ENCODE measurements around the gene C16orf95. TPM values are rescaled to one million over a fixed set of nuclear protein-coding genes. Genes with fewer than 3 reads are reported as not detected.
"Not testable (repeated sequence)": the region's sequence is repeated elsewhere in the genome, so short reads cannot be mapped to it uniquely, and the experiment has no call there.

Gene C16orf95, protein sequence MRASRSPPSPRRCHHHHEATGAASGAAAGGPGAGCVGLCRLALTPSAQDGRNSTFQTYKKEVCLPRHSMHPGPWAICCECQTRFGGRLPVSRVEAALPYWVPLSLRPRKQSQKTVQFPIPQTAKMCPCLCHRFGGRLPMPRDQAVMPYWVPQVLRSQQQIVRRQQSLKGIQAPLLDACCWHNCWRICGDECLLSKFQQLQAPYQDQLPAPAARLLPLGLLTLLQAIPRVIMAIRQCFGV
- total RNA-seq, result 2.1 TPM
- long read RNA-seq, partial matches to known transcripts, result 0 of 3 reads
- long read RNA-seq, other reads (novel, unspliced or antisense), result 0 of 3 reads

DNA sequence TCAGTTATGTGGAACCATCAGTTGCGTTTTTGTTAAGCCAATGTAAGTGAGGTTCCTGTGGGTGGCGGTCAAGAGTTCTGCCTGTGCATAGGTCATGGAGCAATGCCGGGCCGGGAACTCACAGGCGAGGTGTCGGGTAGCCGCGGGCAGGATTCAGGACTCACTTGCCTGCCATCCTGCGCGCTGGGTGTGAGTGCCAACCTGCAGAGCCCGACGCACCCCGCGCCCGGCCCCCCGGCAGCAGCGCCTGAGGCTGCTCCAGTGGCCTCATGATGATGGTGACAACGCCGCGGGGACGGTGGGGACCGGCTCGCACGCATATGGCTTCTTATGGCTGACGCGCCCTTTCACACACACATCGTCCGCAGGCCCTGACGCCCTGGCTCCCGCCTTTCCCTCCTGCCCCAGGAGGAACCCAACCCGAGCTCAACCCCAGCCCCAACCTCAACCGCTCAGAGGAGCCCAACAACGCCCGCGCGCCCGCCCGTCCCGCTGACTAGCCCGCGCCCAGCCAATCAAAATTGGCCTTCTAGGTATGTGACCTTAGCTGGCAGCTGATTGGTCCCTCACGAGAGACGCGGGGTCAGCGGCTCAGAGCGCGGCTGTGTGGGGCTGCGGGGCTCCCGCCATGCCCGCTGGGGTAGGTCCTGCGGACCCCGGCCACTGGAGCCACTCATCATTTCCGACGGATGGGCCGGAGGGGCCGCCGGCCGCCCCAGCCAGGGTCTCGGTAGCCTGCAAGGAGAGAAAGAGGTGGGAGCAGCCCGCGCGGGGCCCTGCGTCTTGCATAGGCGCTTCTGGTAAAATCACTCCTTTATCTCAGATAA, at the start of gene C16orf95:
Gene C16orf95, minus strand, starts transcription at position 470 of the 827 bp plus-strand sequence. Its CDS starts 150 bp downstream, at position 320.
- ATAC-seq (ENCODE audit: poor library complexity) (peak; percentile 98), DNase-seq (peak; percentile 97)
- intact Hi-C loops (cut with DNase I), result loop anchor here (5.0 kb wide), 1 partner anchor 75 kb away; the partner anchor contains the start of gene MAP1LC3B

DNA sequence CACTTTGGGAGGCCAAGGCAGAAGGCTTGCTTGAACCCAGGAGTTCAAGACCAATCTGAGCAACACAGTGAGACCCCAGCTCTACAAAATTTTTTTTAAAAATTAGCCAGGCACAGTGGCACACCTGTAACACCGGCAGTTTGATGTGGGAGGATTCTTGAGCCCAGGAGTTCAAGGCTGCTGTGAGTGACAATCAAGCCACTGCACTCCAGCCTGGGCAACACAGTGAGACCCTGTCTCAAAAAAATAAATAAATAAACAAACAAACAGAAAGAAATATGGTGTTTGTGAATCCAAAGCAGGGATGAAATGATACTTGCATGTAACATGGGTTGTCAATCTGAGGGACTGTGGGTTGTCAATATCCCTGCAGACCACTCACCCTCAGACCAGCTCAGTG, 49.7 kb upstream of the C16orf95 start:
- DNase-seq (peak; percentile 8), ATAC-seq (ENCODE audit: poor library complexity) (no peak)

DNA sequence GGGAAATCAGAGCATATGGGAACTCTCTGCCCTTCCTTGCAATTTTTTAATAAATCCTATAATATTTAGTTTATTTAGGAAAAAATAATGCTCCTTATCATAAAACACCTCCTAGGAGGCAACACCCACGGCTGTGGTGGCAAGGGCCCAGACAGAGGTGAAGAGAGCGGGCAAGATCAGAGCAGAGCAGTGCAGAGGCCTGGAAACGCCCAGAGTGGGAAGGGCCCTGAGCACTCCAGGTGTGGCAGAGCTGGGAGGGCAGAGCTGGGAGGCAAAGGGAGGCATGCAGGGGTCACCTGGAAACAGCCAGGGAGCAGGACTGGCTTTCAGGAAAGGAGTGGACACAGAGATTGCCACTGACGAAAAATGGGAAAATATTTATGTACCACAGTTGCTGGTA, 49.1 kb upstream of the C16orf95 start:
- intact Hi-C loops (cut with DNase I), result no loop called here
- peak; percentile 15 for DNase-seq
- no peak for ATAC-seq (ENCODE audit: poor library complexity)

More for the DNA sequence above, 49.7 kb upstream of the C16orf95 start:
- intact Hi-C loops (cut with DNase I), result no loop called here

DNA sequence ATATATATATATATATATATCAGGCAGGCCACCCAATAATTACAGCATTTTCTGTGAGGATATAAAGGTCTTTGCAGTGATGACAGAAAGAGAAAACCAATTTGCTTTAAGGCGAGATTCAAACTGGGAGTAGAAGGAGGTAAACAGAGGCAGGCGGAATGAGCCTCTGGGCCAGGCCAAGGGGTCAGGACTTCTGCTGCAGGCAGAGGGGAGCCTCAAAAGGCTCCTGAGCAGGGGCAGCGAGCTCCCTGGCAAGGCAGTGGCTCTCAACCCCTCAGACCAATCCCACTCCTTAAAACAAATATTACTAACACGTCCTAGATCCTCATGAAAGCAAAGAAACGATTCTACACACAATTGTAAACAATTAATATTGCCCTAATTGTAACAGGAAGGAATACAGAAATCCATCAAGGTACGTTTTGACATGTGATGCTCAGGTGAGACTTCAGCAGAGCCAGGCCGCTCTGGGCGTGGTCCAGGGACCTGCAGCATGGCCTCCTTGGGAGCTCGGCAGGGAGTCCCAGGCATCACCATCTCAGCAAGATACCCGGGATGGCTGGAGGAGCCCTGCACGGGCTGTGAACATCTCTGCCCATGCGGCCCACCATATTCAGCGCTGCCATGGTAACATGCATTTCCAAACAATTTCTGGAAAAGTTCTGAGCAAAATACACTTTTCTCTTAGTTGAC, 48.0 kb upstream of the C16orf95 start:
- DNase-seq (peak; percentile 35), ATAC-seq (ENCODE audit: poor library complexity) (no peak)
- intact Hi-C loops (cut with DNase I), result no loop called here

DNA sequence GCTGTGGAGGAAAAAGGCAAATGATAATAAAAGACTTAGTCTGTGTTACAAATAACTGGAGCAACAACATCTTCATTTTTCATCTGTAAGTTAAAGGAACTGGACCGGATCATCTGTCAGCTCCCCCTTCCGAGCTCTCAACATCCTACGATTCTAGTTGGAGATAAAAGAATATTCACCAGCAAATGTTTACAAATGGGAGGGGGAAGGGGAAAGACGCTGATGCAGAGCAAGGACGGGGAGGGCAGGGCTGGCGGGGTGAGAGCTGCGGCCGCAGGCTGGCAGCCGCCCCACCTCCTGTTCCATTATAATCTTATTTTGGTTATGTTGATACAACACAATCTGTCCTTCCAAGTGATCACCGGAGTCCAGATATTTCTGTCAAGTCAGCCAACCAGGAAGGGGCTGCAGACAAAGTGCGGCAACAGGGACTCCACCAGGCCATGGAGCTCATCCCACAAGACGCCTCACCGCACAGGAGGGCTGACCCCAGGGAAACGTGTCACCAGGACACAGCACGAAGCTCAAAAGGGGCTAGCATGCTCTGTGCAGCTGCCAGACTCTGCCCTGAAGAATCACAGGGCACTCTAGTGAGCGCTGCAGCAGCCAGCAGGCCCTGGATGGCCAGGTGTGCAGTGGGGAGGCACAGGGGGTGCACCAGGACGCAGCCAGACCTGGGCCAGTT, 46.7 kb upstream of the C16orf95 start:
- DNase-seq (peak; percentile 71), ATAC-seq (ENCODE audit: poor library complexity) (peak; percentile 86)
- intact Hi-C loops (cut with DNase I), result no loop called here

DNA sequence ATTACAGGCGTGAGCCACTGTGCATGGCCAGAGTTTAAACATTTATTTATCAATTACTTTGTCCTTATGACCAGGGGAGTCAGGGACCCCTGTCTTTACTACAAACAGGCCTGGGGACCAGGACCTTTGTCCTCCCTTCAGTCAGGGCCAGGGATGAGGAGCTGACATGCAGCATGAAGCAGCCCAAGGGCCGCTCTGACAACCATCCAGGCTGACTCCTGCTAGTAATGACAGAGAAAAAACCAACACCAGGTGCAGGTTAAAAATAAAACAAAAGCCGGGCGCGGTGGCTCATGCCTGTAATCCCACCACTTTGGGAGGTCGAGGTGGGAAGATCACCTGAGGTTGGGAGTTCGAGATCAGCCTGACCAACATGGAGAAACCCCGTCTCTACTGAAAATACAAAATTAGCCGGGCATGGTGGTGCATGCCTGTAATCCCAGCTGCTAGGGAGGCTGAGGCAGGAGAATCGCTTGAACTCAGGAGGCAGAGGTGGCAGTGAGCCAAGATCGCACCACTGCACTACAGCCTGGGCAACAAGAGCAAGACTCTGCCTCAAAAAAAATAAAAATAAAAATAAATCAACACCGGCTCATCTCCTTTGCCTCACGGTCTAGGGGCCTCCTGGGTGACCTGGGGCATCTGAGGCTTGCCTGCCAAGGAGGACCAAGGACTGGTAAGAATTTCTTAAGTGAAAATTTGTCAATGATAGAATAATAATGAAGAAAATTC, 45.8 kb upstream of the C16orf95 start:
- ATAC-seq (ENCODE audit: poor library complexity), result peak; percentile 11
- DNase-seq, result peak; percentile 27
- intact Hi-C loops (cut with DNase I), result not testable (repeated sequence)

DNA sequence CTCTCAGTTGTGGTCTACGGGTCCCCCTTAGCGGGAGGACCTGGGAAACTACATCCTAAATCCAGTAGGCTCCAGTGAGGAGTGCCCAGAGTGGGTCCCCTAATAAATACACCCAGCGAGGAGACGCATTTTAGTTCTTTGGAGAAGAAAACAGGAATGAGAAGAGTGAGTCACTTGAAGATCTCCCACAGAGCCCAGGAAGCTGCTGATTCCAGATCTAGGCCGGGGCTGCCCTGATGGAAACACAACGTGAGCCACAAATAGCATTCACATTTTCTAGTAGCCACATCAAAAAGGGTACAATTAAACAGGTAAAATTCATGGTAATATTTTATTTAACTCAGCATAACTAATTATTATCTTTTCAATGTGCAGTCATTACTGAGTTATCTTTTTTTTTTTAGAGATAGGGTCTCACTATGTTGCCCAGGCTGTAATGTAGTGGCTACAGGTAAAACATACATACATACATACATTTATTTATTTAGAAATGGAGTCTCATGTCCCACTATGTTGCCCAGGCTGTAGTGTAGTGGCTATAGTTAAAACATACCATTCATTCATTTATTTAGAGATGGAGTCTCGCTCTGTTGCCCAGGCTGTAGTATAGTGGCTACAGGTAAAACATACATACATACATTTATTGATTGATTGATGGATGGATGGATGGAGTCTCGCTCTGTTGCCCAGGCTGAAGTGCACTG, 44.9 kb upstream of the C16orf95 start:
- DNase-seq (no peak), ATAC-seq (ENCODE audit: poor library complexity) (no peak)
- intact Hi-C loops (cut with DNase I), result no loop called here

DNA sequence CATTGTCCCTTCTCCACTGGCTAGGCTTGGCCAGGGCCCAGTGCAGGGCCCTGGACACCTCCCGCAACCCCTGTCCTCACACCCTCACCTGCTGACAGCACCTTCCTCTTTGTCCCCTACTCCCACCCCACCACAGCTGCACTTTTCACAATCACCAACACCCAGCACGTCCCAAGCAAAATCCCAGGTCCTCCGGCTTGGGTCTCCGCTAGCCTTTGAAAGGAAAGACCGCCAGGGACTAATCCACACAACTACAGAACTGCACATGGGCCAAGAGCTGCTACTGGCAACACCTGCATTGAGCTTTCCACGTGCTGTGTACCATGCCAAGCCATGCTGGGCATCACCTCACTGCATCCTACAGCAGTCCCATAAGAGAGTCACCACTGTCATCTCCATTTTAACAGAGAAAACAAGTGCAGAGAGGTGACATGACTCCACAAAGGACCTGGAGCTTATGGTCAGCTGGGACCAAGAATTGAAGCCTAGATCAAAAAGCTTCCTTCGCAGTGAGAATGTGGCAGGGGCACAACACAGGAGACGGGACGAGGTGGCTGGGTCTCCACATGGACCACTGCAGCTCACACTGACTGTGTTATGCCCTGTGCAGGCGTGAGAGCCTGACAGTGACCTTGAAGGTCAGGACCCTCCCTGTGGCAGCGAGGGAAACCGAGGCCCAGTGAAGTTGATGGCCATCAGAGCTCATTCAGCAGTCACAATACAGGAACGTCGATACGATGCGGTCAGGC, 43.8 kb upstream of the C16orf95 start:
- intact Hi-C loops (cut with DNase I), result no loop called here
- DNase-seq (peak; percentile 27), ATAC-seq (ENCODE audit: poor library complexity) (no peak)

DNA sequence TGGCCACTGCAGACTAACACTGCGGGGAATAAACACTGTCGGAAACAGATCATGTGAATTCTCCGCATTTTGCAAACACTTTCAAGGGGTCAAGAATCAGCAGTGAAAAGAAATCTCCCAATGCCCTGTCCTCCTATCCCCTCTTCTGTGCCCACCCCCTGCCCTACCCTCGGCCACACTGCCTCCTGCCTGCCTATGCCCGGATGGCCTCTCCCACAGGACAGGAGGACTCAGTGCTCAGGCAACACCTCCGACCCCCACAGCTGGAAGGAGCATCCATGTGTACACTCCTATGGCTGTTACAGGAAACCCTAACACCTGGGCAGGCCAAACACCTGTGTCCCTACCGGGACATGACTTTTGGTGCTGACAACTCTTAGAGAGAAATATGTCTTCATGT, 41.9 kb upstream of the C16orf95 start:
- no peak for ATAC-seq (ENCODE audit: poor library complexity)
- intact Hi-C loops (cut with DNase I), result no loop called here
- DNase-seq, result peak; percentile 29

DNA sequence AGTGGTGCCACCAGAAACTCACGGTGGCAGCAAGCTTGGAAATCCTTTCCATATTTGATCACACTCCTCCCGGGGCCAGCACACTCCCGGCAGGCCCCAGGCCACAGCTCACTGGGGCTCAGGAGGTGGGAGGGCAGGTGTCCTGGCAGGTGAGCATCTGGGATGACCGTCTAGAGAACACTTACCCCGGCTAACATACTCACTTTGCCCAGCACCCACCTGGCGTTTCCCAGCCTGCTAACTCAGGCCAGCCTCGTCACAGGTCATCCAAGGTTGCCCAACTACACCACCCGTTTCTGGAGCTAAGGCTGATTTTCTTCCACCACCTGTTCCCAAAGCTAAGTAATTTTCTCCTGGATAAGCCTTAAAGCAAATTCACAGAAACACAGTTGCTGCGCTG, 41.5 kb upstream of the C16orf95 start:
- no peak for ATAC-seq (ENCODE audit: poor library complexity)
- intact Hi-C loops (cut with DNase I), result no loop called here
- DNase-seq, result peak; percentile 38

DNA sequence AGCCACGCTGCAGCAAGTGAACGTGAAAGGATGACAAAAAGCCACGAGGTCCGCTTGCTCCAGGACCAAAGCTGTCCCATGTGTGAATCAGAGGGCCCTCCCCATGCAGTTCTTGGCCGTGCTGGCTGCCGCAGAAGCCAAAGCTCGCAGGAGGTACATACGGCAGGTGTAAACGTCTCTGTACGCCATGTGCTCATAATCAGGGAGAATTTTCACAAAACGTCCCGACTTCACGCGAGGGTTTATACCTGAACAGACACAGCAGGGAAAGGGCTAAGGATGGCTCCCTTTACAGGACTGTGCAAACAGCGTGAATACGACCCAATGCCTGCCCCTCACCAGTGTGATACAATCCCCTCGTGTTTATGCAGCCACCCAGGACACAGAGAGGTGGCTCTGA, 41.1 kb upstream of the C16orf95 start:
- ATAC-seq (ENCODE audit: poor library complexity) (no peak), DNase-seq (peak; percentile 15)
- intact Hi-C loops (cut with DNase I), result no loop called here

DNA sequence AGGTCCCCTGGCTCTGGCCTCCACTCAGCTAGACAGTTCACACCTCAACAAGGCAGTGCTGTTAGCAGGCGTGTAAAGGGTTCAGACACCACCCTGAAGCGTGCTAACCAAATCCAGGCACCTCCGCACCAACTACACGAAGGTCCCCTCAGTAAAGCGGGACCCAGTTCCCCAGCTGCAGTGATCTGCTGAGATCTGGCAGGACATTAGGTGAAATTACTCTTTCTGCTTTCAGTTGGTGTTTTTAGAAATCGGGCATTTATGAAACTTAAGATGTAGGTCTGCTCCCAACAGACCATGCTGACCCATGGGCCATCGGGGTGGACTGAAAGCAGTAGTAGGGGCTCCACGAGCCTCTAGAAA, 39.3 kb upstream of the C16orf95 start:
- intact Hi-C loops (cut with DNase I), result no loop called here
- DNase-seq (no peak), ATAC-seq (ENCODE audit: poor library complexity) (no peak)

DNA sequence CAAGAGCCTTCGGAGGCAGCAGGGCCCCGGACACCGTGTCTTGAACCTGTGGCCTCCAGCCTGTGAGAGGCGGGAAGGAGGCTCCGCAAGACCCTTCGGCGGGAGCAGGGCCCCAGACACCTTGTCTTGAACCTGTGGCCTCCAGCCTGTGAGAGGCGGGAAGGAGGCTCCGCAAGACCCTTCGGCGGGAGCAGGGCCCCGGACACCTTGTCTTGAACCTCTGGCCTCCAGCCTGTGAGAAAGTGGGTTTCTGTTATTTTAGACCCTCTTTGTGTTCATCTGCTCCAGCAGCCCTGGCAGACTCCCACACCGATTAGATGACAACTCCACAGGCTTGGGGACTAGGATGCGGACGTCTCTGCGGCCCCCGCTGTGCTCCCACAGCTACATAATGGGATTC, 36.4 kb upstream of the C16orf95 start:
- intact Hi-C loops (cut with DNase I), result no loop called here
- ATAC-seq (ENCODE audit: poor library complexity), result no peak
- DNase-seq, result peak; percentile 34

DNA sequence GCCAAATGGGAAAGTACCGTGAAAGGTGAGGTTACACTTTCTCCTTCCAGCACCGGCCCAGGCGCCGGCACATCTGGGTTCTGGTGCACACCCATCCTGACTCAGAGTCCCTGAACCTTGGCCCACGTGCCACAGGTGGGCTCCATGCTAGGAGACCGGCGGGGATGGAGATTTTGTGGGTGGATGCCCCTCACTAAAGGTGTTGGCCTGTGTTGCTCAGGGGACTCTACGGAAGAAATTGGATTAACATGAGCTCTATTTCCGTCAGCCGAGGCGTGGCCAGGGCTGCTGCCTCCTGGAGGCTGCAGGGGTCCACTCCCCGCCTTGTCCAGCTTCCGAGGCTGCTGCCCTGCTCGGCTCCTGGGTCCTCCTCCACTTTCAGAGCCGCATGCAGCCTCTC, 35.6 kb upstream of the C16orf95 start:
- ATAC-seq (ENCODE audit: poor library complexity), result no peak
- DNase-seq, result peak; percentile 35
- intact Hi-C loops (cut with DNase I), result no loop called here

DNA sequence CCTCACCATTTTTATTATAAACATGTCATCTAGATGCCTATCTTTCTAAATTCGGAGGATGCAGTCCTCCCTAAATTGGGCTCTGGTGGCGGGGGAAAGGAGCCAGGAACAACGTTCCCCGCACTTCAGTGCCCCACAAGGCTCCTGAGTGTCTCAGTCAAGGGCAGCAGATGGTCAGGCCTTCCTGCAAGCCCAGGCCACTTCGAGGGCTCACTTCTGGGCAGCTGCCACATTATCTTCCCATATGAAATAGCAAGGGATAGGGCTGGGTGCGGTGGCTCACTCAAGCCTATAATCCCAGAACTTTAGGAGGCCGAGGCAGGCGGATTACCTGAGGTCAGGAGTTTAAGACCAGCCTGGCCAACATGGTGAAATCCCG, 34.1 kb upstream of the C16orf95 start:
- peak; percentile 35 for DNase-seq

DNA sequence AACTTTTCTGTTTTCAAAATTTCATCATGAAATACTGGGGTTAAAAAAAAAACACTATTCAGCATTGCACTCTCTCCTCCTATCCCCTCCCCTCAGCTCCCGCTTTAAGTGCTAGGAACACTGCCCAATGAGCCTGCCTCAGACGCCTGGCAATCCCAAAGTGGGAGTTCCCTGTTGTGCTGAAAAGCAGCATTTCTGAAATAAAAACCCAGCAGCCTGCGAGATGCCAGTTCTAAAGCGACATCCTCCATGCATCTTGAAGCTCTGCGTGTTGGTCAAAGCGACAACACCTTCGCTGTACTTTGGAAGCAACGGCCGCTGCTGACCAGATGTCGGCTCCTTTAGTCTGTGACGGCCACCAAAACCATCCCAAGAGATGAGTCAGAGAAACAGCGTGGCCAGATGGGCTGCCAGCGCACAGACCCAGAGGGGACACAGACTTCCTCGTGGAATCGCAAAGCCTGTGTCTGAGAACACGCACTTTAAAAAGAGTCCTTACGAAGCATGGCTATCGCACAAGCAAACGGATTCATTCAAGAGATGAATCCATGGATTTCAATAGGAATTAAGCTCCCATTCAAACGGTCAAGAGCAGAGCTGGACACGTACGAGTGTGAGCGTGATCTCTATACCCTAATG, 33.6 kb upstream of the C16orf95 start:
- ATAC-seq (ENCODE audit: poor library complexity) (peak; percentile 28), DNase-seq (peak; percentile 46)
- intact Hi-C loops (cut with DNase I), result no loop called here

More for the DNA sequence above, 34.1 kb upstream of the C16orf95 start:
- intact Hi-C loops (cut with DNase I), result no loop called here
- peak; percentile 34 for ATAC-seq (ENCODE audit: poor library complexity)

DNA sequence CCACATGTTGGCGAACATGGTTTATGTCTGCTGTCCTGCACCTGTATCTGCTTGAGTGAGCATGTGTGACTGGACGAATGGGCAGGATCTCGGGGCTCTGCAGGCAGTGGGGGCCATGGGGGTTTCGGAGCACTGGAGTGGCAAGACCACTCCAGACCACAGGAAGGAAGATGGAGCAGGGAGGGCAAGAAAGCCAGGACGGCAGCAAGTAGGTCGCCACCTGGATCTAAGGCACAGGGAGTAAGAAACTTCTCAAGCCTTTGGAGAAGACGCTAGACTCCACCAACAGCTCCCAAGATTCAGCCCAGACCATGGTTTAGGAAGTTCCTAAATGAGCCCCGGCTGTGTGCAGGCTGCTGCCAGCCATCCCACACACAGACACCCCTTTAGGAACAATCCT, 32.8 kb upstream of the C16orf95 start:
- DNase-seq (no peak), ATAC-seq (ENCODE audit: poor library complexity) (no peak)
- intact Hi-C loops (cut with DNase I), result no loop called here
